Right lobe of liver (tissue), 4 donors: ENCODE measurements around the gene KRT17.
"Not testable (repeated sequence)": the region's sequence is repeated elsewhere in the genome, so short reads cannot be mapped to it uniquely, and the experiment has no call there.

Experiments
- CTCF ChIP-seq, 4 donors: fragments of 200-600 bp in 3 of 4; fragments of 450-650 bp in 1 of 4; IDR thresholded peaks; one replicate each; pipeline versions ENCODE4 v1.5.1 to v1.8.0; 2016 to 2022; ENCODE audit warnings: antibody characterized with exemption in 4 of 4, mild to moderate bottlenecking in 2 of 4
- POLR2A ChIP-seq: fragments of 450-650 bp; IDR thresholded peaks from one replicate; pipeline ENCODE4 v1.6.1; 2017; ENCODE audit warnings: antibody characterized with exemption, mild to moderate bottlenecking
- donor health status: DM: no; HTN: no; CAD: no.
- donor health status: DM: no; HTN: no; CAD: no.
- donor health status: DM: no; HTN: yes; CAD: no.

GRCh38 chr17:41626028-41626913 lies 1.9 kb upstream of the KRT17 start:
- TF ChIP-seq CTCF (IDR thresholded peaks at IDR 0.05); POLR2A: not testable (repeated sequence)
